ENCODE measurements around the gene GCC1.

GCC1 gene

GRCh38 chr7:127585044-127585953, at the start of gene GCC1:
GCC1 (minus strand) TSS chr7:127585596; CDS start chr7:127585182, 414 bp downstream.
- DNase-seq: peak; percentile 87

- DNase-seq: no peak
These were observed 47.0 kb upstream of the GCC1 start for GRCh38 chr7:127632276-127632910.

GRCh38 chr7:127629268-127629854, 44.0 kb upstream of the GCC1 start:
- DNase-seq: peak; percentile 7

- DNase-seq: no peak
These were observed 43.0 kb upstream of the GCC1 start for GRCh38 chr7:127628445-127628844.

- no peak for DNase-seq
These were observed 39.9 kb upstream of the GCC1 start for GRCh38 chr7:127625331-127625730.

- DNase-seq: no peak
These were observed 35.2 kb upstream of the GCC1 start for GRCh38 chr7:127620406-127621233.

GRCh38 chr7:127619681-127620405, 34.4 kb upstream of the GCC1 start:
- no peak for DNase-seq

- DNase-seq: no peak
These were observed 33.4 kb upstream of the GCC1 start for GRCh38 chr7:127618775-127619174.

GRCh38 chr7:127618042-127618441, 32.6 kb upstream of the GCC1 start, which contains the start of gene PAX4:
PAX4 (minus strand) TSS chr7:127618142; CDS start chr7:127615928, 2,214 bp downstream.
- DNase-seq: no peak

- no peak for DNase-seq
These were observed 31.3 kb upstream of the GCC1 start for GRCh38 chr7:127616724-127617123.

- no peak for DNase-seq
These were observed 26.9 kb upstream of the GCC1 start for GRCh38 chr7:127612263-127612662.

- DNase-seq: no peak
These were observed 23.9 kb upstream of the GCC1 start for GRCh38 chr7:127609297-127609696.

- DNase-seq: no peak
These were observed 23.1 kb upstream of the GCC1 start for GRCh38 chr7:127608446-127608845.

- no peak for DNase-seq
These were observed 15.5 kb upstream of the GCC1 start for GRCh38 chr7:127600885-127601284.

- DNase-seq: no peak
These were observed 12.9 kb upstream of the GCC1 start for GRCh38 chr7:127598318-127598717.

GRCh38 chr7:127595737-127596136, 10.3 kb upstream of the GCC1 start:
- DNase-seq: no peak

- DNase-seq: no peak
These were observed 9.1 kb upstream of the GCC1 start for GRCh38 chr7:127594490-127594889.

GRCh38 chr7:127592550-127592949, 7.2 kb upstream of the GCC1 start:
- DNase-seq: no peak

- DNase-seq: no peak
These were observed 6.2 kb upstream of the GCC1 start for GRCh38 chr7:127591591-127591990.

- no peak for DNase-seq
These were observed 5.8 kb upstream of the GCC1 start for GRCh38 chr7:127591189-127591588.

GRCh38 chr7:127589896-127590295, 4.5 kb upstream of the GCC1 start:
- no peak for DNase-seq
